GM21360 (cell line): Measurements from ENCODE around the gene NOX3.

Experiments
- ATAC-seq: cut with Tn5 transposase; IDR thresholded peaks from one replicate; pipeline ENCODE4 v1.9.1; 2021; ENCODE audit warnings: mild to moderate bottlenecking, moderate library complexity; ENCODE audit not compliant: unreplicated experiment

Gene NOX3

GRCh38 chr6:155404937-155405336 is 50.7 kb downstream of the NOX3 start:
- ATAC-seq = no peak

- ATAC-seq = no peak
Observed at GRCh38 chr6:155402656-155403304, 52.9 kb downstream of the NOX3 start.

- no peak for ATAC-seq
Observed at GRCh38 chr6:155400654-155400965, 55.0 kb downstream of the NOX3 start.

- no peak for ATAC-seq
Observed at GRCh38 chr6:155399745-155400653, 55.6 kb downstream of the NOX3 start.

GRCh38 chr6:155399062-155399744 is 56.4 kb downstream of the NOX3 start:
- no peak for ATAC-seq

GRCh38 chr6:155398701-155399061 is 57.0 kb downstream of the NOX3 start:
- ATAC-seq = no peak

GRCh38 chr6:155398221-155398620 is 57.4 kb downstream of the NOX3 start:
- ATAC-seq = no peak

- no peak for ATAC-seq
Observed at GRCh38 chr6:155397172-155397705, 58.4 kb downstream of the NOX3 start.

- ATAC-seq = no peak
Observed at GRCh38 chr6:155396605-155397004, 59.0 kb downstream of the NOX3 start.

- no peak for ATAC-seq
Observed at GRCh38 chr6:155395339-155395738, 60.3 kb downstream of the NOX3 start.

- no peak for ATAC-seq
Observed at GRCh38 chr6:155389130-155389529, 66.5 kb downstream of the NOX3 start.

- ATAC-seq = no peak
Observed at GRCh38 chr6:155388591-155388990, 67.0 kb downstream of the NOX3 start.

- ATAC-seq = no peak
Observed at GRCh38 chr6:155387481-155387880, 68.2 kb downstream of the NOX3 start.

- ATAC-seq = no peak
Observed at GRCh38 chr6:155384321-155384952, 71.2 kb downstream of the NOX3 start.

GRCh38 chr6:155383913-155384312 is 71.7 kb downstream of the NOX3 start:
- ATAC-seq = no peak

- no peak for ATAC-seq
Observed at GRCh38 chr6:155382338-155382685, 73.3 kb downstream of the NOX3 start.

- ATAC-seq = no peak
Observed at GRCh38 chr6:155381673-155382337, 73.8 kb downstream of the NOX3 start.

- no peak for ATAC-seq
Observed at GRCh38 chr6:155380666-155381332, 74.8 kb downstream of the NOX3 start.

GRCh38 chr6:155378724-155379123 is 76.9 kb downstream of the NOX3 start:
- no peak for ATAC-seq

GRCh38 chr6:155378276-155378675 is 77.4 kb downstream of the NOX3 start:
- peak; percentile 73 for ATAC-seq
